ENCODE data around the gene BMP6. TPM values are rescaled to one million over a fixed set of nuclear protein-coding genes. Genes with fewer than 3 reads are reported as not detected.

BMP6 gene
- total and polyA plus RNA-seq, 2 donors (not counting 3 experiments of a cell fraction or from before 2014, with no cell fraction given), result 221 to 276 TPM

DNA sequence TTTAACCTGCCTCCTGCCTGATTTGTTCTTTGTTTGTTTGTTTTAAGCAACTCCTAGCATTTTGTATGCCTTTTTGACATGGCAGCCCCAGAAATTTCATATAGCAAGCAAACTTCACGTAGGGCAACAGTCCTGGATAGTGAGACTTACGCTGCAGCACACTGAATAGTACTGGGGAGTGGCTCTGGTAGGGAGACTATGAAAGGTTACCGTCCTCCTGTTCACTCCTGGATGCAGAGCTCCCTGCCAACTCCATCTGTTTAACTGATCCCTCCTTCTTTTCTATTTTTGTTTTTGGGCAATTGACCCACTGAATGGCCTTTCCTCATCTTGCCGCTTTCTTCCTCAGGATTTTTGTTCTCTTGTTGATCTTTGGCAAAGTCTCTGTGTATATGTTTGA lies 44.5 kb upstream of the BMP6 start:
- H4K20me1 ChIP-seq (replicated peaks; ENCODE audit: control insufficient read depth, extremely low read depth, insufficient read depth, low read length), result no peaks in the 10 kb centered on the region
- CTCF ChIA-PET, result no interaction called here
- H3K9ac ChIP-seq (replicated peaks; ENCODE audit: extremely low read depth, insufficient read depth, low read length), result no peak overlapping the region
- no peaks in the 10 kb centered on the region for H3K9me3 ChIP-seq (replicated peaks; ENCODE audit: control insufficient read depth, insufficient read depth, low read length)
- no peak overlapping the region for H3K27ac ChIP-seq (ENCODE audit: insufficient read depth, low read depth, low read length)
- intact Hi-C loops (cut with micrococcal nuclease), result no loop called here
- no peaks in the 10 kb centered on the region for H3K9me1 ChIP-seq (replicated peaks; ENCODE audit: control insufficient read depth, extremely low read depth, insufficient read depth, low read length)
- H3K4me3 ChIP-seq (replicated peaks in 1 of 3; ENCODE audit: insufficient read depth in 1 of 3, low read depth in 1 of 3, low read length in 3 of 3), result no peak overlapping the region
- no peaks in the 10 kb centered on the region for H3K79me2 ChIP-seq (ENCODE audit: control insufficient read depth, insufficient read depth, low read length)
- DNase-seq (ENCODE audit: low read depth, low spot score), result no peak
- POLR2A ChIA-PET, result no interaction called here
- no peaks in the 10 kb centered on the region for H3K4me1 ChIP-seq (ENCODE audit: control insufficient read depth, extremely low read depth, insufficient read depth, low read length)
- no peak overlapping the region for H2AFZ ChIP-seq (ENCODE audit: low read depth, low read length)
- dilution Hi-C loops (cut with MboI; ENCODE audit: extremely low pct_ligation_motif_present, low sequenced_read_pairs), result no loop called here
- H3K36me3 ChIP-seq (ENCODE audit: control insufficient read depth in 2 of 2, extremely low read depth in 1 of 2, insufficient read depth in 2 of 2, low read length in 2 of 2), result no peaks in the 10 kb centered on the region
- FAIRE-seq, result no peak
- H3K4me2 ChIP-seq (ENCODE audit: insufficient read depth, low read length), result no peak overlapping the region
- BruUV-seq (replicated peaks), result no TSS peak
- TF ChIP-seq GATA2 (IDR thresholded peaks at IDR 0.05; ENCODE audit: insufficient read depth, insufficient read length, low read depth, low read length) (no peak), POLR2AphosphoS5 (IDR thresholded peaks at IDR 0.05; ENCODE audit: insufficient read depth, low read depth, low read length) (no peak), POLR2A (IDR thresholded peaks at IDR 0.05; ENCODE audit: low read depth, low read length) (no peak), EZH2 (IDR thresholded peaks at IDR 0.05; ENCODE audit: borderline replicate concordance, low read depth, low read length, severe bottlenecking) (no peak), JUN (IDR thresholded peaks at IDR 0.05; ENCODE audit: borderline replicate concordance, insufficient read depth, insufficient read length, low read depth) (no peak)
- TF ChIP-seq, protein P1, sequence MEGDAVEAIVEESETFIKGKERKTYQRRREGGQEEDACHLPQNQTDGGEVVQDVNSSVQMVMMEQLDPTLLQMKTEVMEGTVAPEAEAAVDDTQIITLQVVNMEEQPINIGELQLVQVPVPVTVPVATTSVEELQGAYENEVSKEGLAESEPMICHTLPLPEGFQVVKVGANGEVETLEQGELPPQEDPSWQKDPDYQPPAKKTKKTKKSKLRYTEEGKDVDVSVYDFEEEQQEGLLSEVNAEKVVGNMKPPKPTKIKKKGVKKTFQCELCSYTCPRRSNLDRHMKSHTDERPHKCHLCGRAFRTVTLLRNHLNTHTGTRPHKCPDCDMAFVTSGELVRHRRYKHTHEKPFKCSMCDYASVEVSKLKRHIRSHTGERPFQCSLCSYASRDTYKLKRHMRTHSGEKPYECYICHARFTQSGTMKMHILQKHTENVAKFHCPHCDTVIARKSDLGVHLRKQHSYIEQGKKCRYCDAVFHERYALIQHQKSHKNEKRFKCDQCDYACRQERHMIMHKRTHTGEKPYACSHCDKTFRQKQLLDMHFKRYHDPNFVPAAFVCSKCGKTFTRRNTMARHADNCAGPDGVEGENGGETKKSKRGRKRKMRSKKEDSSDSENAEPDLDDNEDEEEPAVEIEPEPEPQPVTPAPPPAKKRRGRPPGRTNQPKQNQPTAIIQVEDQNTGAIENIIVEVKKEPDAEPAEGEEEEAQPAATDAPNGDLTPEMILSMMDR (IDR thresholded peaks at IDR 0.05; ENCODE audit: extremely low read depth in 1 of 2, insufficient read depth in 1 of 2, low read depth in 1 of 2, low read length in 2 of 2), result no peak
- TF ChIP-seq, protein P2, sequence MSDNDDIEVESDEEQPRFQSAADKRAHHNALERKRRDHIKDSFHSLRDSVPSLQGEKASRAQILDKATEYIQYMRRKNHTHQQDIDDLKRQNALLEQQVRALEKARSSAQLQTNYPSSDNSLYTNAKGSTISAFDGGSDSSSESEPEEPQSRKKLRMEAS (IDR thresholded peaks at IDR 0.05; ENCODE audit: insufficient read depth, insufficient read length), result no peak
- H3K27me3 ChIP-seq (ENCODE audit: control insufficient read depth in 2 of 2, insufficient read depth in 2 of 2, low read length in 2 of 2), result peaks cover 27 to 31% of the 10 kb centered on the region in 2 experiments

Measured in endothelial cell of umbilical vein (primary cell).